Neuron (in vitro differentiated cells): ENCODE results near the gene TSC2.
"Not testable (repeated sequence)": the region's sequence is repeated elsewhere in the genome, so short reads cannot be mapped to it uniquely, and the experiment has no call there.

Experiments used
- H2AFZ ChIP-seq: one replicate; pipeline ENCODE4 v1.6.1; 2013; ENCODE audit warnings: low read depth, mild to moderate bottlenecking, inconsistent platforms, low read length, moderate library complexity
- H3K27me3 ChIP-seq: one replicate; pipeline ENCODE4 v1.6.1; 2013; ENCODE audit warnings: low read length; ENCODE audit not compliant: insufficient read depth
- H3K36me3 ChIP-seq: one replicate; pipeline ENCODE4 v1.6.1; 2013; ENCODE audit warnings: low read length; ENCODE audit not compliant: insufficient read depth
- H3K4me1 ChIP-seq: one replicate; pipeline ENCODE4 v1.6.1; 2013; ENCODE audit warnings: low read length; ENCODE audit not compliant: insufficient read depth
- H3K4me3 ChIP-seq: 2 replicates; pipeline ENCODE4 v1.5.1; 2013; ENCODE audit warnings: mild to moderate bottlenecking, low read length, moderate library complexity
- H3K9me3 ChIP-seq: one replicate; pipeline ENCODE4 v1.6.1; 2013; ENCODE audit warnings: low read length

The TSC2 gene

GRCh38 chr16:2135071-2135470 lies 87.3 kb downstream of the TSC2 start:
- peak overlapping the region; percentile 53 for H3K4me3 ChIP-seq
- H2AFZ ChIP-seq, H3K36me3 ChIP-seq, H3K4me1 ChIP-seq, H3K27me3 ChIP-seq, H3K9me3 ChIP-seq: not testable (repeated sequence)

GRCh38 chr16:2135770-2136490 lies 88.1 kb downstream of the TSC2 start, which contains the start of gene PKD1:
Gene PKD1, minus strand, starts transcription at chr16:2135898. Its CDS starts 209 bp downstream, at chr16:2135689.
- H3K36me3 ChIP-seq, H3K27me3 ChIP-seq, H3K4me1 ChIP-seq, H3K9me3 ChIP-seq: not testable (repeated sequence)
- H3K4me3 ChIP-seq: peak within 1 kb of the TSS; percentile 53
- H2AFZ ChIP-seq: peak within 1 kb of the TSS; percentile 66
